Astrocyte (in vitro differentiated cells and primary cell): ENCODE measurements around the gene DHX8.

Experiments
- CTCF ChIP-seq: IDR thresholded peaks from 2 replicates; pipeline ENCODE4 v1.5.1; 2011; ENCODE audit warnings: low read depth, mild to moderate bottlenecking, inconsistent platforms, low read length, moderate library complexity; ENCODE audit not compliant: insufficient read depth
- EZH2 ChIP-seq: IDR thresholded peaks from 2 replicates; pipeline ENCODE4 v1.6.1; 2012; ENCODE audit warnings: mild to moderate bottlenecking, low read length, inconsistent platforms; ENCODE audit not compliant: insufficient read depth

- TF ChIP-seq CTCF, result peak; percentile 100
- TF ChIP-seq EZH2, result no peak
Observed at GRCh38 chr17:43483674-43484551, at the start of gene DHX8.
